Right lobe of liver (tissue), 6 donors: ENCODE results near the gene CACNA1C. TPM values are rescaled to one million over a fixed set of nuclear protein-coding genes. Genes with fewer than 3 reads are reported as not detected.

ENCODE experiments used
- ATAC-seq, 4 donors: fragments of 200-7000 bp; cut with Tn5 transposase; one replicate each; pipeline ENCODE4 v1.9.1; 2020; ENCODE audit warnings: mild to moderate bottlenecking in 4 of 4, moderate library complexity in 4 of 4
- DNase-seq, 3 donors: peaks; one replicate each; pipeline ENCODE4 v3.0.0-alpha.2; 2020
- H3K27ac ChIP-seq, 3 donors: fragments of 200-600 bp; one replicate each; pipeline ENCODE4 v1.8.0; 2022
- H3K27me3 ChIP-seq, 2 donors: fragments of 200-600 bp; one replicate each; pipeline ENCODE4 v1.8.0; 2022
- H3K36me3 ChIP-seq, 4 donors: fragments of 200-600 bp; sonication (generic) in 1 of 4; one replicate each; pipeline versions ENCODE4 v1.5.1 to v1.8.0; 2017 to 2022; ENCODE audit warnings: control low read depth in 1 of 4
- H3K4me1 ChIP-seq, 4 donors: fragments of 200-600 bp; sonication (generic) in 1 of 4; one replicate each; pipeline versions ENCODE4 v1.5.1 to v1.8.0; 2017 to 2022; ENCODE audit warnings: control low read depth in 1 of 4
- H3K4me3 ChIP-seq, 3 donors: fragments of 200-600 bp; one replicate each; pipeline ENCODE4 v1.8.0; 2022
- H3K9me3 ChIP-seq, 4 donors: fragments of 200-600 bp; sonication (generic) in 1 of 4; one replicate each; pipeline versions ENCODE4 v1.5.1 to v1.8.0; 2017 to 2022; ENCODE audit warnings: control low read depth in 1 of 4
- CTCF ChIP-seq, 4 donors: fragments of 200-600 bp in 3 of 4; fragments of 450-650 bp in 1 of 4; IDR thresholded peaks; one replicate each; pipeline versions ENCODE4 v1.5.1 to v1.8.0; 2016 to 2022; ENCODE audit warnings: antibody characterized with exemption in 4 of 4, mild to moderate bottlenecking in 2 of 4
- POLR2A ChIP-seq: fragments of 450-650 bp; IDR thresholded peaks from one replicate; pipeline ENCODE4 v1.6.1; 2017; ENCODE audit warnings: antibody characterized with exemption, mild to moderate bottlenecking
- WGBS: methylation state at CpG from one replicate; pipeline ENCODE4 v1.1.6; 2018; ENCODE audit warnings: low coverage, low lambda C conversion rate; ENCODE audit not compliant: insufficient coverage; ENCODE audit errors: missing lambda C conversion rate; 5-methylcytosine and 5-hydroxymethylcytosine counted together
- intact Hi-C, 2 donors: fragments of 100-400 bp; cut with DNase I; formaldehyde crosslinking; loops; one replicate each; pipeline versions ENCODE4 v1.11.2 to v1.14.1; 2022
- total RNA-seq, 6 experiments: library from RNA; depleted of rRNA in 2 of 6; stranded (reverse); fragments of >200 nt in 2 of 6; fragmentation: NEBNext Ultra II Directional in 3 of 6; extraction: Animal tissue kit (Norgen Biotek cat#: 25700) in 3 of 6; gene quantifications; one replicate each; pipeline versions ENCODE4 v1.1.0 to v1.2.4, GENCODE V29; 2016 to 2023
- donor health status: DM: no; HTN: yes; CAD: no.
- donor health status: DM: no; HTN: no; CAD: no.
- donor health status: DM: no; HTN: no; CAD: no.
- donor health status: DM: no; HTN: yes; CAD: no.
- donor health status: DM: no; HTN: yes; CAD: no.

CACNA1C gene
- total RNA-seq, 6 experiments from 2014 or later, result 0.18 to 1.0 (median 0.57) TPM

- TF ChIP-seq CTCF (IDR thresholded peaks at IDR 0.05), result no peak
- Histone ChIP-seq H3K27ac (no peak overlapping the region), H3K27me3 (no peaks in the 10 kb centered on the region), H3K4me3 (no peak overlapping the region), H3K4me1 (no peaks in the 10 kb centered on the region), H3K36me3 (no peaks in the 10 kb centered on the region), H3K9me3 (no peaks in the 10 kb centered on the region)
- ATAC-seq (no peak), DNase-seq (no peak)
- 66% methylated on average over 5 of the region's 7 CpGs for WGBS
- intact Hi-C loops, result no loop called here
These were observed 358.2 kb downstream of the CACNA1C start for GRCh38 chr12:2411011-2411410.

GRCh38 chr12:2411616-2412304 is 359.0 kb downstream of the CACNA1C start:
- no peaks in the 10 kb centered on the region for H3K9me3 ChIP-seq
- H3K27me3 ChIP-seq, result no peaks in the 10 kb centered on the region
- DNase-seq (no peak), ATAC-seq (no peak)
- intact Hi-C loops, result no loop called here
- H3K36me3 ChIP-seq, result no peaks in the 10 kb centered on the region
- H3K4me1 ChIP-seq, result no peaks in the 10 kb centered on the region
- no peak for TF ChIP-seq CTCF (IDR thresholded peaks at IDR 0.05)
- H3K4me3 ChIP-seq, result no peak overlapping the region
- 61% methylated on average over 4 of the region's 12 CpGs for WGBS
- H3K27ac ChIP-seq, result no peak overlapping the region

GRCh38 chr12:2412305-2412643 is 359.5 kb downstream of the CACNA1C start:
- Histone ChIP-seq H3K27me3 (no peaks in the 10 kb centered on the region), H3K27ac (no peak overlapping the region), H3K4me1 (no peaks in the 10 kb centered on the region), H3K9me3 (no peaks in the 10 kb centered on the region), H3K4me3 (no peak overlapping the region), H3K36me3 (no peaks in the 10 kb centered on the region)
- ATAC-seq (no peak), DNase-seq (no peak)
- WGBS, result 38% methylated on average over 8 of the region's 9 CpGs
- no peak for TF ChIP-seq CTCF (IDR thresholded peaks at IDR 0.05)
- no peak for TF ChIP-seq POLR2A
- intact Hi-C loops, result no loop called here

GRCh38 chr12:2413301-2413700 is 360.5 kb downstream of the CACNA1C start:
- ATAC-seq (no peak), DNase-seq (no peak)
- no peaks in the 10 kb centered on the region for H3K4me1 ChIP-seq
- TF ChIP-seq CTCF (IDR thresholded peaks at IDR 0.05) (no peak), POLR2A (no peak)
- H3K36me3 ChIP-seq, result no peaks in the 10 kb centered on the region
- H3K27me3 ChIP-seq, result no peaks in the 10 kb centered on the region
- 86% methylated on average over 6 of the region's 8 CpGs for WGBS
- intact Hi-C loops, result no loop called here
- no peak overlapping the region for H3K4me3 ChIP-seq
- no peaks in the 10 kb centered on the region for H3K9me3 ChIP-seq
- H3K27ac ChIP-seq, result no peak overlapping the region
